Activated CD4-positive, alpha-beta T cell treated with anti-CD3 and anti-CD28 coated beads for 4 hours (primary cell): ENCODE results near the gene SLK.

Experiments used
- DNase-seq, 2 donors: peaks; one replicate each; pipeline ENCODE4 v3.0.0-alpha.2; 2020

The SLK gene

GRCh38 chr10:104056619-104057273 is 89.8 kb downstream of the SLK start:
- no peak for DNase-seq

- no peak for DNase-seq
Measured at GRCh38 chr10:104057717-104058116, 90.8 kb downstream of the SLK start.

- no peak for DNase-seq
Measured at GRCh38 chr10:104059364-104059763, 92.4 kb downstream of the SLK start.

- no peak for DNase-seq
Measured at GRCh38 chr10:104061196-104061595, 94.3 kb downstream of the SLK start.

- no peak for DNase-seq
Measured at GRCh38 chr10:104065748-104066147, 98.8 kb downstream of the SLK start.

GRCh38 chr10:104066945-104067344 is 100.0 kb downstream of the SLK start:
- no peak for DNase-seq

- no peak for DNase-seq
Measured at GRCh38 chr10:104067525-104067924, 100.6 kb downstream of the SLK start.

GRCh38 chr10:104069613-104070012 is 102.7 kb downstream of the SLK start:
- DNase-seq = no peak

GRCh38 chr10:104072786-104073185 is 105.8 kb downstream of the SLK start:
- DNase-seq = no peak

- DNase-seq = no peak
Measured at GRCh38 chr10:104074505-104074904, 107.6 kb downstream of the SLK start.

GRCh38 chr10:104076743-104077160 is 109.8 kb downstream of the SLK start:
- no peak for DNase-seq

GRCh38 chr10:104077247-104077646 is 110.3 kb downstream of the SLK start:
- DNase-seq = no peak

- no peak for DNase-seq
Measured at GRCh38 chr10:104077663-104078151, 110.8 kb downstream of the SLK start.
